Osteoblast (primary cell): Measurements from ENCODE around the gene CARD10. TPM values are rescaled to one million over a fixed set of nuclear protein-coding genes. Genes with fewer than 3 reads are reported as not detected.

Experiments
- DNase-seq: peaks from one replicate; pipeline ENCODE4 v3.0.0; 2011; ENCODE audit warnings: low spot score, mixed read lengths; ENCODE audit not compliant: insufficient read length; ENCODE audit errors: missing footprints
- H2AFZ ChIP-seq: 2 replicates; pipeline ENCODE4 v1.6.0; 2011; ENCODE audit warnings: mild to moderate bottlenecking, low read length
- H3K27ac ChIP-seq: 2 replicates; pipeline ENCODE4 v1.5.1; 2011; ENCODE audit warnings: mild to moderate bottlenecking, low read depth, low read length, moderate library complexity
- H3K27me3 ChIP-seq: 2 replicates; pipeline ENCODE4 v1.6.0; 2012; ENCODE audit warnings: mild to moderate bottlenecking, control low read depth, inconsistent platforms, low read length, moderate library complexity; ENCODE audit not compliant: insufficient read depth
- H3K36me3 ChIP-seq: 2 replicates; pipeline ENCODE4 v1.5.1; 2011; ENCODE audit warnings: mild to moderate bottlenecking, low read length, control low read depth, moderate library complexity; ENCODE audit not compliant: insufficient read depth
- H3K4me1 ChIP-seq: 2 replicates; pipeline ENCODE4 v1.5.1; 2011; ENCODE audit warnings: mild to moderate bottlenecking, low read length, control low read depth, moderate library complexity; ENCODE audit not compliant: insufficient read depth
- H3K4me2 ChIP-seq: 2 replicates; pipeline ENCODE4 v1.6.0; 2011; ENCODE audit warnings: mild to moderate bottlenecking, low read length; ENCODE audit not compliant: insufficient read depth
- H3K4me3 ChIP-seq: fragments of 200-600 bp; sonication (generic); 3 replicates; pipeline ENCODE4 v1.5.1; 2012; ENCODE audit warnings: mild to moderate bottlenecking, low read length, inconsistent platforms; ENCODE audit not compliant: insufficient read depth
- H3K79me2 ChIP-seq: 2 replicates; pipeline ENCODE4 v1.6.0; 2012; ENCODE audit warnings: mild to moderate bottlenecking, low read length, control low read depth, inconsistent platforms; ENCODE audit not compliant: insufficient read depth
- H3K9me3 ChIP-seq: 2 replicates; pipeline ENCODE4 v1.5.1; 2011; ENCODE audit warnings: low read depth, low read length, control low read depth
- H4K20me1 ChIP-seq: 2 replicates; pipeline ENCODE4 v1.6.0; 2012; ENCODE audit warnings: mild to moderate bottlenecking, low read length, control low read depth; ENCODE audit not compliant: insufficient read depth
- total RNA-seq: library from RNA; depleted of rRNA; stranded (reverse); fragments of >200 nt; gene quantifications from 2 replicates; pipeline ENCODE4 v1.2.3, GENCODE V29; 2012
- TF ChIP-seq, protein P1 (sequence below): IDR thresholded peaks from 2 replicates; pipeline ENCODE4 v1.5.1; 2011; ENCODE audit warnings: mild to moderate bottlenecking, low read depth, low read length, moderate library complexity; ENCODE audit errors: extremely low read depth

The CARD10 gene, protein sequence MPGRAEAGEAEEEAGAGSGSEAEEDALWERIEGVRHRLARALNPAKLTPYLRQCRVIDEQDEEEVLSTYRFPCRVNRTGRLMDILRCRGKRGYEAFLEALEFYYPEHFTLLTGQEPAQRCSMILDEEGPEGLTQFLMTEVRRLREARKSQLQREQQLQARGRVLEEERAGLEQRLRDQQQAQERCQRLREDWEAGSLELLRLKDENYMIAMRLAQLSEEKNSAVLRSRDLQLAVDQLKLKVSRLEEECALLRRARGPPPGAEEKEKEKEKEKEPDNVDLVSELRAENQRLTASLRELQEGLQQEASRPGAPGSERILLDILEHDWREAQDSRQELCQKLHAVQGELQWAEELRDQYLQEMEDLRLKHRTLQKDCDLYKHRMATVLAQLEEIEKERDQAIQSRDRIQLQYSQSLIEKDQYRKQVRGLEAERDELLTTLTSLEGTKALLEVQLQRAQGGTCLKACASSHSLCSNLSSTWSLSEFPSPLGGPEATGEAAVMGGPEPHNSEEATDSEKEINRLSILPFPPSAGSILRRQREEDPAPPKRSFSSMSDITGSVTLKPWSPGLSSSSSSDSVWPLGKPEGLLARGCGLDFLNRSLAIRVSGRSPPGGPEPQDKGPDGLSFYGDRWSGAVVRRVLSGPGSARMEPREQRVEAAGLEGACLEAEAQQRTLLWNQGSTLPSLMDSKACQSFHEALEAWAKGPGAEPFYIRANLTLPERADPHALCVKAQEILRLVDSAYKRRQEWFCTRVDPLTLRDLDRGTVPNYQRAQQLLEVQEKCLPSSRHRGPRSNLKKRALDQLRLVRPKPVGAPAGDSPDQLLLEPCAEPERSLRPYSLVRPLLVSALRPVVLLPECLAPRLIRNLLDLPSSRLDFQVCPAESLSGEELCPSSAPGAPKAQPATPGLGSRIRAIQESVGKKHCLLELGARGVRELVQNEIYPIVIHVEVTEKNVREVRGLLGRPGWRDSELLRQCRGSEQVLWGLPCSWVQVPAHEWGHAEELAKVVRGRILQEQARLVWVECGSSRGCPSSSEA
- total RNA-seq: 11.9 and 12.7 TPM in 2 replicates

DNA sequence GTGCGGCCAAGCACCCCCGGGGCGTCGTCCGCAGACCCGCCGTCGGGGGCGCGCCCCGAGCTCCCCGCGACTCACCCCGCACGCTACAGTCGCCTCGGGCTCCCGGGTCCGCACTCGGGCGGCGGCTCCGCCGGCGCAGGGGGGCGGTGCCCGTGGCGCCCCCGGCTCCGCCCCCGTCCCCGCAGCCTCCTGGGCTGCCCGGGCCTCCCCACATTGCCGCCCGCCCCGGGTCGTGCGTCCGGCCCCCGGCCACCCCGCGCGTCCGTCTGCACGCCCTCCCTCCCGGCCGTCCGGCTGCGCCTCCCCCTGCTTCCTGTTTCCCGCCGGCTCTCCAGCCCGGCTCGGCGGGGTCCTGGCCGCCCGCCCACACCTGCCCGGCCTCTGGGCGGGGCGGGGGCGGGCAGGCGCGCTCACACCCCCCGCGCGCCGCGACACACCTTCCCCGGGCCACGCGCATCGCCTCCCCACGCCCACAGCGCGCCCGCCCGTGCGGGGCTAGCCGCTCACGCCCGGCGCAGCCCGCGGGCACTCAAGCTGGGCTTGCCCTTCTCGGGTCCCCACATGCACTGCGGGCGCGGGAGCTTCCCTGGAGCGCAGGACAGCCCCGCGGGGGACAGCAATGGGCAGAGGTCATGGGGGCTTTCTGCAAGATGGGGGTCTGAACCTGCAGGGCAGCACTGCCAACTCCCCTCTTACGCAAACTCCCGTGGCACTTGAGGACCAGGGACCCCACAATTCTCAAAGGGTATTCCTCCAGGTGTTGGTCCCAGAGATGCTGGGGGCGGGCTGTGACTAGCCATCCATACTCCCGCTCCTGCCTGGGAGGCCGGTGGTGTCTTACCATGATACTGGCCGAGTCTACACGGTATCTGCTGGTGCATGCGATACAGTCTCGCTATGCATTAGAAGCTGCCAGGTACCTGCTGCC lies at the start of gene CARD10:
TSS of gene CARD10 (minus strand) at position 148 of the 928 bp plus-strand sequence. CDS start 215 bp downstream, outside the sequence.
- H3K27ac ChIP-seq: peak within 1 kb of the TSS; percentile 41
- H2AFZ ChIP-seq: peak within 1 kb of the TSS; percentile 70
- peaks cover 6% of the 10 kb centered on the region for H3K4me1 ChIP-seq
- peak within 1 kb of the TSS; percentile 87 for H3K4me2 ChIP-seq
- TF ChIP-seq, protein P1, sequence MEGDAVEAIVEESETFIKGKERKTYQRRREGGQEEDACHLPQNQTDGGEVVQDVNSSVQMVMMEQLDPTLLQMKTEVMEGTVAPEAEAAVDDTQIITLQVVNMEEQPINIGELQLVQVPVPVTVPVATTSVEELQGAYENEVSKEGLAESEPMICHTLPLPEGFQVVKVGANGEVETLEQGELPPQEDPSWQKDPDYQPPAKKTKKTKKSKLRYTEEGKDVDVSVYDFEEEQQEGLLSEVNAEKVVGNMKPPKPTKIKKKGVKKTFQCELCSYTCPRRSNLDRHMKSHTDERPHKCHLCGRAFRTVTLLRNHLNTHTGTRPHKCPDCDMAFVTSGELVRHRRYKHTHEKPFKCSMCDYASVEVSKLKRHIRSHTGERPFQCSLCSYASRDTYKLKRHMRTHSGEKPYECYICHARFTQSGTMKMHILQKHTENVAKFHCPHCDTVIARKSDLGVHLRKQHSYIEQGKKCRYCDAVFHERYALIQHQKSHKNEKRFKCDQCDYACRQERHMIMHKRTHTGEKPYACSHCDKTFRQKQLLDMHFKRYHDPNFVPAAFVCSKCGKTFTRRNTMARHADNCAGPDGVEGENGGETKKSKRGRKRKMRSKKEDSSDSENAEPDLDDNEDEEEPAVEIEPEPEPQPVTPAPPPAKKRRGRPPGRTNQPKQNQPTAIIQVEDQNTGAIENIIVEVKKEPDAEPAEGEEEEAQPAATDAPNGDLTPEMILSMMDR: no peak
- H3K9me3 ChIP-seq: no peaks in the 10 kb centered on the region
- peaks cover 18% of the 10 kb centered on the region for H3K79me2 ChIP-seq
- peaks cover 20% of the 10 kb centered on the region for H3K36me3 ChIP-seq
- peak within 1 kb of the TSS; percentile 81 for H3K4me3 ChIP-seq
- no peaks in the 10 kb centered on the region for H3K27me3 ChIP-seq
- peaks cover 4% of the 10 kb centered on the region for H4K20me1 ChIP-seq
- peak; percentile 95 for DNase-seq

DNA sequence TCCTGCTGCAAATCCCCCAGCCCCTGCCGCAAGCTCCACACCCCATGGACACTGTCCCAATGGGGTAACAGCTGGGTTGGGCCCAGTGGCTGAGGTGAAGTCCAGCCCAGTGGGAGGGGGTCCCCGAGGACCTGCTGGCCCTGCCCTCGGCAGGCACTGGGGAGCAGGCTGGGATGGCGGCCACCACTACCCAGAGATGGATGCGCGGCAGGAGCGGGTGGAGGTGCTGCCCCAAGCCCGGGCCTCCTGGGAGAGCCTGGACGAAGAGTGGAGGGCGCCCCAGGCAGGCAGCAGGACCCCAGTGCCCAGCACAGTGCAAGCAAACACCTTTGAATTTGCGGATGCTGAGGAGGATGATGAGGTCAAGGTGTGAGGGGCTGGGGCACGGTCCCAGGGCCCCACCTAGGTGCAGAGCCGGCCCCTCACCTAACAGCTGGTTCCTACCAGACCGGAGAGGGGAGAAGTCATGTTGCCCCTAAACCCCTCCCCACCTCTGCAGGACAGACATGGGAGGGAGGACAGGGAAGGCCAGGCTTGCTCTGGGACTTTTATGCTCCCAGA lies 49.3 kb upstream of the CARD10 start:
- Histone ChIP-seq H3K4me3 (no peak overlapping the region), H3K79me2 (peaks cover 70% of the 10 kb centered on the region), H3K36me3 (peaks cover 46% of the 10 kb centered on the region), H3K9me3 (no peaks in the 10 kb centered on the region), H4K20me1 (peaks cover 85% of the 10 kb centered on the region), H3K4me2 (no peak overlapping the region), H3K27me3 (no peaks in the 10 kb centered on the region), H2AFZ (no peak overlapping the region), H3K27ac (no peak overlapping the region), H3K4me1 (peaks cover 36% of the 10 kb centered on the region)
- peak; percentile 43 for DNase-seq
- TF ChIP-seq, protein P1: no peak

DNA sequence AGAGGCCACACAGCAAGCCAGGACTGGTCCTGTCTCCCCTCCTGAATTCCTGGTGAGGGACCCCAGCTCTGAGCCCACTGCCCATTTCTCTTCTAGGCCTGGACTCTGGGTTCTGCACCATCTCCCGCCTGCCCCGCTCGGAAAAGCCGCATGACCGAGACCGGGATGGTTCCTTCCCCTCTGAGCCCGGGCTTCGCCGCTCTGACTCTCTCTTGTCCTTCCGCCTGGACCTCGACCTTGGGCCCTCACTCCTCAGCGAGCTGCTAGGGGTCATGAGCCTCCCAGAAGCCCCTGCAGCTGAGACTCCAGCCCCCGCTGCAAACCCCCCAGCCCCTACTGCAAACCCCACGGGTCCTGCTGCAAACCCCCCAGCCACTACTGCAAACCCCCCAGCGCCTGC lies 48.8 kb upstream of the CARD10 start:
- Histone ChIP-seq H3K9me3 (no peaks in the 10 kb centered on the region), H3K36me3 (peaks cover 46% of the 10 kb centered on the region), H3K27me3 (no peaks in the 10 kb centered on the region), H4K20me1 (peaks cover 89% of the 10 kb centered on the region), H3K27ac (no peak overlapping the region), H3K4me1 (peaks cover 41% of the 10 kb centered on the region), H3K4me3 (no peak overlapping the region), H3K79me2 (peaks cover 72% of the 10 kb centered on the region), H3K4me2 (no peak overlapping the region), H2AFZ (no peak overlapping the region)
- TF ChIP-seq, protein P1: no peak
- peak; percentile 13 for DNase-seq
